ENCODE data around the gene KRTAP5-5. TPM values are rescaled to one million over a fixed set of nuclear protein-coding genes. Genes with fewer than 3 reads are reported as not detected.
"Not testable (repeated sequence)": the region's sequence is repeated elsewhere in the genome, so short reads cannot be mapped to it uniquely, and the experiment has no call there.

Gene KRTAP5-5, protein sequence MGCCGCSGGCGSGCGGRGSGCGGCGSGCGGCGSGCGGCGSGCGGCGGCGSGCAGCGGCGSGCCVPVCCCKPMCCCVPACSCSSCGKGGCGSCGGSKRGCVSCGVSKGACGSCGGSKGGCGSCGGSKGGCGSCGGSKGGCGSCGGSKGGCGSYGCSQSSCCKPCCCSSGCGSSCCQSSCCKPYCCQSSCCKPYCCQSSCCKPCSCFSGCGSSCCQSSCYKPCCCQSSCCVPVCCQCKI
- not detected in 2 replicates for total RNA-seq
- polyA plus RNA-seq: not detected in 2 replicates
- polyA plus RNA-seq (2012): not detected in 2 replicates
- polyA minus RNA-seq (ENCODE audit: low replicate concordance): not detected in 2 replicates

DNA sequence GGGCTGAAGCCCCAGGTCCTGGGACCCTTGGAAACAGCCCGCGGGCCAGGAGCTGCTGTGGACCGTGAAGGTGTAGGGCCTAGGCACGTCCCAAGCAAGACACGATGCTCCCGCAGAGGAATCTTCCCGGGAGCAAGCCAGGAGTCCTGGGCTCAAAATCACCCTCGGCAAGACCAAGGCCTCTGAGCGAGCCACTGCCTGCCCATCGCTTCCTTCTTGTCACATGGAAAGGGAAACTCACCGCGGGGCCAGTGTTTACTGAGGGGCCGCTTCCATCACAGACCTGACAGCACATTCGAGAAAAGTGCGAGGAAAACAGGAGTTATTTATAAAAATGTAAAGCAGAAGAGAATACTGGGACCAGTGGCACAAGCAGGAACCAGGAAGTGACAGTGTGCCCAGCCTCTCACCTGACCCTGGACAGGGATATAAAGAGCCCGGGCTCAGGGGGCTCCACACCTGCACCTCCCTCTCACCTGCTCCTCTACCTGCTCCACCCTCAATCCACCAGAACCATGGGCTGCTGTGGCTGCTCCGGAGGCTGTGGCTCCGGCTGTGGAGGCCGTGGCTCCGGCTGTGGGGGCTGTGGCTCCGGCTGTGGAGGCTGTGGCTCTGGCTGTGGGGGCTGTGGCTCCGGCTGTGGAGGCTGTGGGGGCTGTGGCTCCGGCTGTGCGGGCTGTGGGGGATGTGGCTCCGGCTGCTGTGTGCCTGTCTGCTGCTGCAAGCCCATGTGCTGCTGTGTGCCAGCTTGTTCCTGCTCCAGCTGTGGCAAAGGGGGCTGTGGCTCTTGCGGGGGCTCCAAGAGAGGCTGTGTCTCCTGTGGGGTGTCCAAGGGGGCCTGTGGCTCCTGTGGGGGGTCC, at the start of gene KRTAP5-5:
KRTAP5-5 (plus strand) TSS at position 450 of the 860 bp plus-strand sequence; CDS start at position 516, 66 bp downstream.
- no peaks in the 10 kb centered on the region for H4K20me1 ChIP-seq (ENCODE audit: control insufficient read depth, extremely low read depth, insufficient read depth, low read length)

DNA sequence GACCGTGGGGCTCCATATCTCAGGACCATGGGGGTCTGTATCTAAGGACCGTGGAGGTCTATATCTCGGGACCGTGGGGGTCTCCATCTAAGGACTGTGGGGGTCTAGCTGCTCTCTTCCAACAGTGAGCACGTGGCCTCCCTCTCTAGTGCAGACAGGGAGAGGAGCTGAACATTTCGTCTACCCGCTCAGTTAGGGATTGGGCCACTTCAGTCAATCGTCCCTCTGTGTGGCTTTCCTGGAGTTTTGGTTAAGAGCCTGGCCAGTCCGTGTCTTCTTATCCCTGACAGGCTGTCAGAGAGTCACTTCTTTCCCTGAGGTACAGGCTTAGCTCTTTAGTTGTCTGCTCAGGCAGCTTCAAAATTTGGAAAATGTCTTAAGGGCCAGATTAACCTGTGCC, 47.6 kb upstream of the KRTAP5-5 start:
- Histone ChIP-seq H3K79me2 (ENCODE audit: control insufficient read depth, insufficient read depth, low read length) (no peaks in the 10 kb centered on the region), H3K9ac (ENCODE audit: insufficient read depth, low read length) (no peak overlapping the region), H3K27me3 (ENCODE audit: control insufficient read depth, insufficient read depth, low read length) (no peaks in the 10 kb centered on the region), H3K9me3 (ENCODE audit: control insufficient read depth, insufficient read depth, low read depth, low read length) (no peaks in the 10 kb centered on the region), H2AFZ (ENCODE audit: low read length) (no peak overlapping the region), H3K4me1 (ENCODE audit: control insufficient read depth, extremely low read depth, insufficient read depth, low read length) (no peaks in the 10 kb centered on the region), H3K4me3 (replicated peaks in 1 of 4; ENCODE audit: control extremely low read depth in 1 of 4, insufficient read depth in 1 of 4, low read depth in 3 of 4, low read length in 4 of 4) (no peak overlapping the region), H3K36me3 (ENCODE audit: control insufficient read depth, insufficient read depth, low read length) (no peaks in the 10 kb centered on the region), H3K4me2 (ENCODE audit: extremely low read depth, insufficient read depth, low read length) (no peak overlapping the region), H4K20me1 (ENCODE audit: control insufficient read depth, extremely low read depth, insufficient read depth, low read length) (no peaks in the 10 kb centered on the region), H3K27ac (ENCODE audit: insufficient read depth, low read length) (no peak overlapping the region)
- DNase-seq (ENCODE audit: low read depth in 2 of 2): no peak
- TF ChIP-seq EZH2 (IDR thresholded peaks at IDR 0.05; ENCODE audit: low read length, missing control alignments) (no peak), CTCF (conservative IDR thresholded peaks at IDR 0.05 in 1 of 2, IDR thresholded peaks at IDR 0.05 in 1 of 2; ENCODE audit: low read depth in 1 of 2, low read length in 2 of 2) (no peak)

More for the DNA sequence above, at the start of gene KRTAP5-5:
- H3K4me2 ChIP-seq (ENCODE audit: extremely low read depth, insufficient read depth, low read length): no peak within 1 kb of the TSS
- H3K36me3 ChIP-seq (ENCODE audit: control insufficient read depth, insufficient read depth, low read length): no peaks in the 10 kb centered on the region
- H3K9me3 ChIP-seq (ENCODE audit: control insufficient read depth, insufficient read depth, low read depth, low read length): no peaks in the 10 kb centered on the region
- no peak for DNase-seq (ENCODE audit: low read depth in 2 of 2)
- H3K79me2 ChIP-seq (ENCODE audit: control insufficient read depth, insufficient read depth, low read length): no peaks in the 10 kb centered on the region
- H3K4me3 ChIP-seq (replicated peaks in 1 of 4; ENCODE audit: control extremely low read depth in 1 of 4, insufficient read depth in 1 of 4, low read depth in 3 of 4, low read length in 4 of 4): no peak within 1 kb of the TSS
- no peaks in the 10 kb centered on the region for H3K4me1 ChIP-seq (ENCODE audit: control insufficient read depth, extremely low read depth, insufficient read depth, low read length)
- H3K27me3 ChIP-seq (ENCODE audit: control insufficient read depth, insufficient read depth, low read length): peaks cover 6% of the 10 kb centered on the region
- no peak within 1 kb of the TSS for H3K27ac ChIP-seq (ENCODE audit: insufficient read depth, low read length)
- no peak for TF ChIP-seq CTCF (conservative IDR thresholded peaks at IDR 0.05 in 1 of 2, IDR thresholded peaks at IDR 0.05 in 1 of 2; ENCODE audit: low read depth in 1 of 2, low read length in 2 of 2)
- TF ChIP-seq EZH2 (IDR thresholded peaks at IDR 0.05; ENCODE audit: low read length, missing control alignments): no peak
- no peak within 1 kb of the TSS for H3K9ac ChIP-seq (ENCODE audit: insufficient read depth, low read length)
- no peak within 1 kb of the TSS for H2AFZ ChIP-seq (ENCODE audit: low read length)

DNA sequence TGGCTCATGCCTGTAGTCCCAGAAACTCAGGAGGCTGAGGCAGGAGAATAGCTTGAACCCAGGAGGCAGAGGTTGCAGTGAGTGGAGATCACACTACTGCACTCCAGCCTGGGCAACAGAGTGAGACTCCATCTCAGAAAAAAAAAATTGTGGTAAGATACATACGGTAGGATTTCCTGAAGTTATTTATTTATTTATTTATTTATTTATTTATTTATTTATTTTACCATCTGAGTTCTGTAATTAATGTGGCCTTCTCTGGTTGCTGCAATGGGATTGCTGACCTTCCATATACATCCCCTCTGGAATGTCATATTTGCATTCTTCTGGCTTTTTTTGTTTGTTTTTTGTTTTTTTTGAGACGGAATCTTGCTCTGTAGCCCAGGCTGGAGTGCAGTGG, 46.7 kb upstream of the KRTAP5-5 start:
- H3K4me1 ChIP-seq (ENCODE audit: control insufficient read depth, extremely low read depth, insufficient read depth, low read length); H3K9ac ChIP-seq (ENCODE audit: insufficient read depth, low read length); H3K36me3 ChIP-seq (ENCODE audit: control insufficient read depth, insufficient read depth, low read length); H3K4me3 ChIP-seq (replicated peaks in 1 of 4; ENCODE audit: control extremely low read depth in 1 of 4, insufficient read depth in 1 of 4, low read depth in 3 of 4, low read length in 4 of 4); H3K27ac ChIP-seq (ENCODE audit: insufficient read depth, low read length); H3K4me2 ChIP-seq (ENCODE audit: extremely low read depth, insufficient read depth, low read length); H2AFZ ChIP-seq (ENCODE audit: low read length); DNase-seq (ENCODE audit: low read depth in 2 of 2); H3K79me2 ChIP-seq (ENCODE audit: control insufficient read depth, insufficient read depth, low read length); H3K27me3 ChIP-seq (ENCODE audit: control insufficient read depth, insufficient read depth, low read length); H4K20me1 ChIP-seq (ENCODE audit: control insufficient read depth, extremely low read depth, insufficient read depth, low read length); H3K9me3 ChIP-seq (ENCODE audit: control insufficient read depth, insufficient read depth, low read depth, low read length): not testable (repeated sequence)

DNA sequence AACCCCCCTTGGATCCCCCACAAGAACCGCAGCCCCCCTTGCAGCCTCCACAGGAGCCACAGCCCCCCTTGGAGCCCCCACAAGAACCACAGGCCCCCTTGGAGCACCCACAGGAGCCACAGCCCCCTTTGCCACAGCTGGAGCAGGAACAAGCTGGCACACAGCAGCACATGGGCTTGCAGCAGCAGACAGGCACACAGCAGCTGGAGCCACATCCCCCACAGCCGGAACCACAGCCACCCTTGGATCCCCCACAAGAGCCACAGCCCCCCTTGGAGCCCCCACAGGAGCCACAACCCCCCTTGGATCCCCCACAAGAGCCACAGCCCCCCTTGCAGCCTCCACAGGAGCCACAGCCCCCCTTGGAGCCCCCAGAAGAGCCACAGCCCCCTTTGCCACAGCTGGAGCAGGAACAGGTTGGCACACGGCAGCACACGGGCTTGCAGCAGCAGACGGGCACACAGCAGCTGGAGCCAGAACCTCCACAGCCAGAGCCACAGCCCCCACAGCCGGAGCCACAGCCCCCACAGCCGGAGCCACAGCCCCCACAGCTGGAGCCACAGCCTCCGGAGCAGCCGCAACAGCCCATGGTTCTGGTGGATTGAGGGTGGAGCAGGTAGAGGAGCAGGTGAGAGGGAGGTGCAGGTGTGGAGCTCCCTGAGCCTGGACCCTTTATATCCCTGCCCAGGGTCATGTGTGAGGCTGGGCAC, 44.8 kb upstream of the KRTAP5-5 start, which contains the start of gene KRTAP5-1:
KRTAP5-1 (minus strand) TSS at position 623 of the 710 bp plus-strand sequence; CDS start at position 589, 34 bp downstream.
- H3K36me3 ChIP-seq (ENCODE audit: control insufficient read depth, insufficient read depth, low read length); DNase-seq (ENCODE audit: low read depth in 2 of 2); H3K4me2 ChIP-seq (ENCODE audit: extremely low read depth, insufficient read depth, low read length); H2AFZ ChIP-seq (ENCODE audit: low read length); H3K27me3 ChIP-seq (ENCODE audit: control insufficient read depth, insufficient read depth, low read length); H3K4me1 ChIP-seq (ENCODE audit: control insufficient read depth, extremely low read depth, insufficient read depth, low read length); H4K20me1 ChIP-seq (ENCODE audit: control insufficient read depth, extremely low read depth, insufficient read depth, low read length); H3K9ac ChIP-seq (ENCODE audit: insufficient read depth, low read length); H3K79me2 ChIP-seq (ENCODE audit: control insufficient read depth, insufficient read depth, low read length); H3K27ac ChIP-seq (ENCODE audit: insufficient read depth, low read length); H3K4me3 ChIP-seq (replicated peaks in 1 of 4; ENCODE audit: control extremely low read depth in 1 of 4, insufficient read depth in 1 of 4, low read depth in 3 of 4, low read length in 4 of 4); H3K9me3 ChIP-seq (ENCODE audit: control insufficient read depth, insufficient read depth, low read depth, low read length): not testable (repeated sequence)

All from fibroblast of lung (primary cell).